ENCODE measurements around the gene GBF1. TPM values are rescaled to one million over a fixed set of nuclear protein-coding genes. Genes with fewer than 3 reads are reported as not detected.
"Not testable (repeated sequence)": the region's sequence is repeated elsewhere in the genome, so short reads cannot be mapped to it uniquely, and the experiment has no call there.

Gene GBF1
- 46.4 TPM for total RNA-seq
- long read RNA-seq, partial matches to known transcripts = 32 of 43 reads
- long read RNA-seq, other reads (novel, unspliced or antisense) = 11 of 43 reads

- intact Hi-C loops (cut with DNase I) = no loop called here
- DNase-seq (ENCODE audit: low spot score) = peak; percentile 97
Observed at GRCh38 chr10:102245082-102245931, at the start of gene GBF1. Gene GBF1 (plus strand): TSS chr10:102245532. CDS start chr10:102258939, 13,407 bp downstream.

DNA sequence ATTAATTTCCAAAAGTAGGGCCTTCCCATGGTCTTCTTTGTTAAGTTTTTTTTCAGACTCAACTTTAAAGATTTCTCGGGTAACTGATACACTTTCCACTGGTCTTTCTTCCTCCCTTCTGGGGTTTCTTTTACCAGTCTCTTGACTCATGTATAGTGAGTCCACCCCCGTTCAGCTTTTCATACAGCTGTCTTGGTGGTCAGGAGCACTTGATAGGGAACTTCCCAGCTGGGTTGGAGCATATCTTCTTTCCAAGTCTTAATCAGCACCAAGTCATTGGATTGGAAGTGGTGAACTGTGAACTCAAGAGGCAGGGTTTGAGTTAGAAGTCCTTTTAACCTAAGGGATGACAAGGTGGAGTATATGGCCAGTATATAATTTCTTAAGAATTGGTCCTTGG lies 48.4 kb upstream of the GBF1 start:
- intact Hi-C loops (cut with DNase I) = no loop called here
- no peak for DNase-seq (ENCODE audit: low spot score)

- DNase-seq (ENCODE audit: low spot score) = no peak
- intact Hi-C loops (cut with DNase I) = no loop called here
Observed at GRCh38 chr10:102198027-102198426, 47.3 kb upstream of the GBF1 start.

DNA sequence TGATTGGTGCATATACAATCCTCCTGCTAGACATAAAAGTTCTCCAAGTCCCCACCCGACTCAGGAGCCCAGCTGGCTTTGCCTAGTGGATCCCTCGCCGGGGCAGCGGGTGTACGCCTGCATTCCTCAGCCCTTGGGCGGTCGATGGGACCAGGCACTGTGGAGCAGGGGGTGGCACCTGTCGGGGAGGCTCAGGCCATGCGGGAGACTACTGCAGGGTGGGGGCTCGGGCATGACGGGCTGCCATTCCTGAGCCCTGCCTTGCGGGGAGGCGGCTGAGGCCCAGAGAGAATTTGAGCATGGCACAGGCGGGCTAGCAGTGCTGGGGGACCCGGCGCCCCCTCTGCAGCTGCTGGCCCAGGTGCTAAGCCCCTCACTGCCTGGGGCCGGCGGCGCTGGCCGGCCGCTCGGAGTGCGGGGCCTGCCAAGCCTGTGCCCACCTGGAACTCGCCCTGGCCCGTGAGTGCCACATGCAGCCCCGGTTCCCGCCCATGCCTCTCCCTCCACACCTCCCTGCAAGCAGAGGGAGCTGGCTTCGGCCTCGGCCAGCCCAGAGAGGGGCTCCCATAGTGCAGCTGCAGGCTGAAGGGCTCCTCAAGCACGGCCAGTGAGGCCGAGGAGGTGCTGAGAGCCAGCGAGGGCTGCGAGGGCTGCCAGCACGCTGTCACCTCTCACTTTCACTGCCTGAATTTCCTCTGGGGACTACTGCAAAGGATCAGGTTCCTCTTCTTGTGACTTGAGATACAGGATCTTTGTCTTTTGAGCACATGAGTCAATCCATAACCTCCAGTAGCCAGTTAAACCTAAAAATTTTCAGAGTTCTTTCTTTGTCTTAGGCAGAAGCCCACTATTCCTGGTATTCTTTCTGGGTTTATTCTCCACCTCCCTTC lies 44.3 kb upstream of the GBF1 start:
- DNase-seq (ENCODE audit: low spot score) = no peak
- intact Hi-C loops (cut with DNase I) = no loop called here

DNA sequence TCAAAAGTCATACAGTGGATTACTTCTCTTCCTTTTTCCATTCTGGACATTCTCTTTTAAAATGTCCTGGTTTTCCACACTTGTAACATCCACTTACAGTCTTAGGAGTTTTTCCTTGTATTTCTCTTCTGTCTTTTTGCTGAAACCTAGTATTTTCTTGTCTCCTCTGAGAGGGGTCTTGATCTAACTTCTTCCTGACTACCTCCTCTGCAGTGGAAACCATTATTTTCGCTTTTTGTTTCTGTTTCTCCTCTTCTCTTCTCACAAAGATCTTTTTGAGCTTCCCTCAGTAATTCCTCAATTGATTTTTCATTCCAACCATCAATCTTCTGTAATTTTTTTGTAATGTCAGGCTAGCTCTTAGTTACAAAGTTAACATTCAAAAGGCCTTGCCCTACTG lies 42.9 kb upstream of the GBF1 start:
- DNase-seq (ENCODE audit: low spot score) = no peak

DNA sequence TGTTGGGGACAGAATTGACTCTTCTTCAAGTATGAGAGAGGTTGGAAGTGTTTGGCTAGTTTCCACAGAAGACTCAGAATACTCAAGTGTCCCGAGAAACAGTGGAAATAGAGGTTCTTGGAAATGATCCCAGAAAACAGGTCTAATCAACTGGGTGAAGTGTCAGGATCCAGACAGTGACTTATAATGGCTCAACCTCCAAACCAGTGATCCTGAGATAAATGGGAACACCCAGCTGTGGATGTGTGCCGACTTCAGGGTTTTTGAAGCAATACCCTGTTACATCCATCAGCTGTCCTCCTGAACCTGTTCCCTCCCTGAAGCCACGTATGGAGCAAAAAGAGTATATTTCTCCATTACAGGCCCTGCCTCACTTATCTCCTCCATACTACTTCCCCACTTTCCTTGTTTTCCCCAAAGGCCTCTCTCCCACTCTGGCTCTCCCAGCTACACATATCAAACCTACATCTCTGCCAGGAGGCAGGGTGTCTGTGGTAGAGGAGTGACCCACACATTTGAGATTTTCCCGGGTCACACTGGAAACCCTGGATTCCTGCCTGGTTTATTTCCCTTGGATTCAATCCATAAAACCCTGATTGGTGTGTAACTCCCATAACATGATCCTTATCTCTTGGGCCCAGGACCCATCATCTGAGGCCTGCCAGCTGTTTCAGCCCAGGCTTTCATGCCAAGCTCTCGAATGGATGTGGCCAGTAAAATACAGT lies 36.9 kb upstream of the GBF1 start:
- no peak for DNase-seq (ENCODE audit: low spot score)
- intact Hi-C loops (cut with DNase I) = no loop called here

More for the DNA sequence above, 42.9 kb upstream of the GBF1 start:
- intact Hi-C loops (cut with DNase I) = no loop called here

- intact Hi-C loops (cut with DNase I) = no loop called here
- DNase-seq (ENCODE audit: low spot score) = no peak
Observed at GRCh38 chr10:102211615-102212299, 33.6 kb upstream of the GBF1 start.

DNA sequence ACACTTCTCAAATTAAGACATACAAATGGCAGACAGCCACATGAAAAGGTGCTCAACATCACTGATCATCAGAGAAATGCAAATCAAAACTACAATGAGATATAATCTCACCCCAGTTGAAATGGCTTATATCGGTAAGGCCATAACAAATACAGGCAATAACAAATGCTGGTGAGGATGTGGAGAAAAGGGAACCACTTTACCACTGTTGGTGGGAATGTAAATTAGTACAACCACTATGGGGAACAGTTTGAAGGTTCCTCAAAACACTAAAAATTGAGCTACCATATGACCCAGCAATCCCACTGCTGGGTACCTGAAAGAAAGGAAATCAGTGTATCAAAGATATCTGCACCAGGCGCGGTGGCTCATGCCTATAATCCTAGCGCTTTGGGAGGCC lies 31.7 kb upstream of the GBF1 start:
- DNase-seq (ENCODE audit: low spot score); intact Hi-C loops (cut with DNase I): not testable (repeated sequence)

- intact Hi-C loops (cut with DNase I) = no loop called here
- DNase-seq (ENCODE audit: low spot score) = no peak
Observed at GRCh38 chr10:102219370-102219769, 26.0 kb upstream of the GBF1 start.

GRCh38 chr10:102220612-102221011 lies 24.7 kb upstream of the GBF1 start:
- intact Hi-C loops (cut with DNase I) = no loop called here
- DNase-seq (ENCODE audit: low spot score) = no peak

DNA sequence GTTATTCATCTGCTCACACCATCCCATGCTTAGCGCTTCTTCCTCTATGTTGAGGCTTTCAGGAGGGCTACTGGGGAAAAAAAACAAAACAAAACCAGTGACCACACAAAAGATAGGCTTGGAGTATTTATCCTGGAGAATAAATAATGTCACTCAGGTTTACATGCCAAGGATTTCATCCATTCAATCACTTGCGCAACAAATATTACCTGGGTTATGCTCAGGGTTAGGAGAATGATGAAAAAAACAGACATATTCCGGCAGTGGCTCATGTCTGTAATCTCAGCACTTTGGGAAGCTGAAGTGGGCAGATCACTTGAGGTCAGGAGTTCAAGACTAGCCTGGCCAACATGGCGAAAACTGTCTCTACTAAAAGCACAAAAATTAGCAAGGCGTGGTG lies 22.5 kb upstream of the GBF1 start:
- no peak for DNase-seq (ENCODE audit: low spot score)
- intact Hi-C loops (cut with DNase I) = no loop called here

- intact Hi-C loops (cut with DNase I) = loop anchor here (5.0 kb wide), 1 partner anchor 59 kb away; no protein-coding TSS in a partner anchor
Observed at GRCh38 chr10:102225646-102226541, 19.4 kb upstream of the GBF1 start, which contains the start of gene ELOVL3. Gene ELOVL3 (plus strand): TSS chr10:102226299. CDS start chr10:102226549, 250 bp downstream.

GRCh38 chr10:102226542-102226870 lies 18.8 kb upstream of the GBF1 start:
- intact Hi-C loops (cut with DNase I) = loop anchor here (5.0 kb wide), 1 partner anchor 59 kb away; no protein-coding TSS in a partner anchor
- DNase-seq (ENCODE audit: low spot score) = no peak

More at GRCh38 chr10:102225646-102226541, 19.4 kb upstream of the GBF1 start, which contains the start of gene ELOVL3:
- DNase-seq (ENCODE audit: low spot score) = peak; percentile 98

DNA sequence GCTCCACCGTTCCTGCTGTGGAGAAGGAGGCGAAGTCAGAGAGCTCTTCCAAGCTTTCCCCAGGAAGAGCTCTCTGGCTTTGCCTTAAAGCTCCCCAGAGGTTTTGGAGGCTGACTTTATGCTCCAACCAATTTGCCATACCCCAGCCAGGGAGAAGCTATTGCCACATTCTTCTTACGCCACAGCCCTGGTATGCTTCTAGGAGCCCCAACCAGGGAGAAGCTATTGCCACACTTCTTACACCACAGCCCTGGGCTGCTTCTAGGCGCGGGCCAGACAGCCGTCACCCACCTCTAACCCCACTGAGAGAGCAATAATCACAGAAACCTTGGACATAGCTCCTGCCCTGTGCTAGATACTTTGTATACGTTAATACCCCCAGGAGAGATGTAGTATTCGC lies 18.3 kb upstream of the GBF1 start:
- no peak for DNase-seq (ENCODE audit: low spot score)

DNA sequence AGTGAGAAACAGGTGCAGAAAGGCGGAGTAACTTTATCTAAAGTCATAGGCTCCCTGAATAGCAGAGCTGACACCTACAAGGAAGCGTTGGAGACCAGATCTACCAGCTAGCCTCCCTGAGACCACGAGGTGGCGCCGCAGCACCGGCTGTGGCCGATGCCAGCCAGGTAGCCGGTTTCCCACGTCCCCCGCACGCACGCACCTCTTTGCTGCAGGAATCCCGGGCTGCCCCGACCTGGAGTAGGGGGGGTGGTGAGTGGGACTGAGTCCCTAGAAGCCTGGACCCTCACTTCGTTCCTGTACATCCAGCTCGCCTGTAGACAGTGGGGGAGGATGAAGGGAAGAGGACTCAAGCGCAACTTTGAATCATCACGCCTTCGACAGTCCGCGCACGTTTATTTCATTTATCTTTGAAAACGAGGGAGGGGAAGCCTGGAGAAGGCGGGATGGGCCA lies 15.5 kb upstream of the GBF1 start:
- peak; percentile 92 for DNase-seq (ENCODE audit: low spot score)
- intact Hi-C loops (cut with DNase I) = loop anchor here (1.0 to 5.0 kb wide), 3 partner anchors 63 to 165 kb away; partner anchors contain the start of gene NFKB2

More for the DNA sequence above, 18.3 kb upstream of the GBF1 start:
- intact Hi-C loops (cut with DNase I) = loop anchor here (5.0 kb wide), 1 partner anchor 60 kb away; no protein-coding TSS in a partner anchor

- intact Hi-C loops (cut with DNase I) = no loop called here
- no peak for DNase-seq (ENCODE audit: low spot score)
Observed at GRCh38 chr10:102230264-102230860, 15.0 kb upstream of the GBF1 start.

DNA sequence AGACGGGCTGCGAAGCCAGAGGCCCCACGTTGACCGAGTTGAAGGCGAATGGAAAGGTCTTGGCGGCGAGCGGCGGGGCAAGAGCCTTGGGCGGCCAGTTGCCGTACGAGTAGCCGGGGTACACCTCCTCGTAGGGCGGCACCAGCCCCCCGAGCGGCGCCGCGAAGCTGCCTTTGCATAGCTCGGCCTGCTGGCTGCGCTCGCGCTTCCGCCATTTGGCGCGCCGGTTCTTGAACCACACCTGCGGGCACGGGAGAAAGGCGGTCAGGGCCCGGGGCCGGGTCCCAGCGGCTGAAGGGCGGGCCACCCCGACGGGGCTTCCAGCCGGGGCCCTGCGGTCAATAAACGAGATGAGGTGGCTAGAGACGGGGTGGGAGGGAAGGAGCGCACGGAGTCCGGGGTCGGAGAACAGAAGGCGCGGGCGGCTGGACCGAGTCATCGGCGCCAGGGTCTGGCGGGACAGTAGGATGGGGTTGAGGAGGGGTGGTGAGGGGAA lies 14.4 kb upstream of the GBF1 start:
- peak; percentile 79 for DNase-seq (ENCODE audit: low spot score)
- intact Hi-C loops (cut with DNase I) = no loop called here

Data from cardiac septum (tissue), 1 donor.